Spleen (tissue), 7 donors: ENCODE data around the gene GPR107.

ENCODE experiments used
- CTCF ChIP-seq, 11 experiments: fragments of 200-600 bp in 7 of 11; fragments of 450-650 bp in 4 of 11; sonication (generic) in 4 of 11; IDR thresholded peaks in 8 of 11; conservative IDR thresholded peaks in 3 of 11; 1 replicate in 7 of 11; 2 replicates in 4 of 11; pipeline versions ENCODE4 v1.4.0 to v1.8.0; 2016 to 2021; ENCODE audit warnings: antibody characterized with exemption in 11 of 11, inconsistent platforms in 4 of 11, mild to moderate bottlenecking in 1 of 11
- POLR2AphosphoS5 ChIP-seq, 3 donors: sonication (generic); formaldehyde crosslinking; IDR thresholded peaks; one replicate each; pipeline ENCODE4 v1.5.1; 2017; ENCODE audit warnings: antibody characterized with exemption in 3 of 3
- donor health status: DM: no; HTN: no; CAD: no; lungs with moderate emphysema.
- donor health status: DM: no; HTN: no; CAD: no.
- donor health status: DM: no; HTN: no; CAD: no.

GRCh38 chr9:130143958-130144366 lies 90.3 kb downstream of the GPR107 start:
- TF ChIP-seq CTCF (IDR thresholded peaks at IDR 0.05 in 8 of 11, conservative IDR thresholded peaks at IDR 0.05 in 3 of 11): no peak
- peak in 2 of 3 donors; percentile 13 to 23 for TF ChIP-seq POLR2AphosphoS5 (IDR thresholded peaks at IDR 0.05)
